Renal cortical epithelial cell (primary cell): ENCODE results near the gene CLN5. TPM values are rescaled to one million over a fixed set of nuclear protein-coding genes. Genes with fewer than 3 reads are reported as not detected.
"Not testable (repeated sequence)": the region's sequence is repeated elsewhere in the genome, so short reads cannot be mapped to it uniquely, and the experiment has no call there.

Experiments used
- DNase-seq: peaks from one replicate; pipeline ENCODE4 v3.0.0-alpha.2; 2011; ENCODE audit warnings: low read depth
- total RNA-seq: library from RNA; depleted of rRNA; stranded (reverse); fragments of >200 nt; gene quantifications from 2 replicates; pipeline ENCODE4 v1.2.3, GENCODE V29; 2014

Gene CLN5
- total RNA-seq, 1 donor from 2014 or later: 62.4 TPM

DNA sequence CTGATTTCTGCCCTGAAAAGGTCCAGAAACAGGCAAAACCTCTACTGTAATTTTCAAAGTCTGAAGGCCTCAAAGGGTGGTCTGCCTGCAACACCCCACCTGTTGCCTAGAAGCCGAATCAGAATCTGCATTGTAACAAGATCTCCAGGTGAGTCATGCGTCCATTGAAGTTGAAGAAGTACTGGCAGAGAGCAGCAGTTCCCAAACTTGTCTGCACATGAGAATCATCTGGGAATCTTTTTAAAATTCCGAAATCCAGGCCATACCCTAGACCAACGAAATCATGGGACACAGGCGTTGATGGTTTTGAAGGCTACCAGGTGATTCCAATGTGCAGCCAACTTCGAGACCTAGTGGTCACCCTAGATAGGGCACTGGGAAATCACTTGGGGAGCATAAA is 16.0 kb upstream of the CLN5 start:
- no peak for DNase-seq

DNA sequence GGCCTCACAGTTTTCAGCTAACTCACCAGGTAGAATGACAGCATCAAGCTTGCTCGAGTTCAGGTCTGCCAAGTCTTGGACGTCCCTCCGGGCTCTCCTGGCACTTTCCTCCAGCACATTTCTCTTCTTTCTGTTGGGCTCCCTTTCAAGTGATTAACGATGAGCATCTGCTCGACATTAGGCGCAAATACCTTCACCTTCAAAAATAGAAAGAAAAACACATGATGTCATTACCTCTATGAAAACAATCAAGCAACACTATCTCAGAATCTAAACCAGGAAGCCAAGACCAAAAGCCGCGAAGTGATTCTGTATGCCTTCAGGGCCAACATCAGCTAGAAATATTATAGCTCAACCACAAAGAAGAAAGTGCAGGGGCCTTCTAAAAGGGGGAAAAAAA is 15.4 kb upstream of the CLN5 start:
- peak; percentile 41 for DNase-seq

GRCh38 chr13:76976929-76977328 is 15.0 kb upstream of the CLN5 start:
- DNase-seq: no peak

DNA sequence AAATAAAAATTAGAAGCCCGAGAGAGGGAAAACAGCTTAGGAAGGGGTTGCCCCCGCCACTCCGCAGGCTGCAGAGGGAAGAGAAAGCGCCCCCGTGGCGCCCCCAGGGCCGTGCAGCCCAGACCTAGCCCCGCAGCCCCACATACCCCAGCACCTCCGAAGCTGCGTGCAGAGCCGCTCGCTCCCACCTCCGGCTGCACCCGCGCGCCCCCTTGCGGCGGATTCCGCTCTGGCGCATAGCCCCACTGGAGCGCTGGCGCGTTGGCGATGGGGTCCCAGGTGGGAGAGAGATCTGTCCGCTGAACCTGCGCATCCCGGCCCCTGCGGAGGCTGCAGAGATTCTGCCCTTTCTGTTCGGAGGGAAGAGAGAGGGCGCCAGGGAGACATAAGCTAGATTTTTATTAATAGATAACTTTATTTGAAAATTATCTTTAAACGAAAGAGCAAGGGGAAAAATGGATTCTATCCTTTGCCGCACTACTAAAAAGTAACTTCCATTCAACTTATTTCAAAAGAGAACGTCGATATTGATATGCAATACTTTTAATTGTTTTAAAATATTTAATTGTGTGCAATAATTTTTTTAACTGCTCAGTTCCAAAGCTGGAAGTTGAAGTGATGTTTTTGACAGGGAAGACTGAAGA is 11.7 kb upstream of the CLN5 start:
- DNase-seq: no peak

DNA sequence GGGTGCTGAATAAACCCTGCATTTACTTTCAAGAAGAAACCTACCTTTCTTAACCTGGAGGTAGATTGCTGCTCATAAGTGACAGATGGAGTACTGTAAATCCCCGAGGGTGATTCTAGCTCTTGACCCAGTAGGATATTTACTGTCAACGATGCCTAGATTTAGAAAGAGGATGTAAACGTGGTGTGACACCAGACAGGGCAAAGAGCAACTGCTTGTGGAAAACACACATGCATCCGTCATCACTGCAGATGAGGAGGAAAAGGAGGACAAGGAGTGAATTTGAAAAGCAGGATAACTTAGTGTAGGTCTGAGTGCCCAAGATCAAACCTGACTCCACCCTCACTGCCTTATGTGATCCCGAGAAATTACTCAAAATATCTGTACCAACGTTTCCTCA is 9.8 kb upstream of the CLN5 start:
- DNase-seq: no peak

DNA sequence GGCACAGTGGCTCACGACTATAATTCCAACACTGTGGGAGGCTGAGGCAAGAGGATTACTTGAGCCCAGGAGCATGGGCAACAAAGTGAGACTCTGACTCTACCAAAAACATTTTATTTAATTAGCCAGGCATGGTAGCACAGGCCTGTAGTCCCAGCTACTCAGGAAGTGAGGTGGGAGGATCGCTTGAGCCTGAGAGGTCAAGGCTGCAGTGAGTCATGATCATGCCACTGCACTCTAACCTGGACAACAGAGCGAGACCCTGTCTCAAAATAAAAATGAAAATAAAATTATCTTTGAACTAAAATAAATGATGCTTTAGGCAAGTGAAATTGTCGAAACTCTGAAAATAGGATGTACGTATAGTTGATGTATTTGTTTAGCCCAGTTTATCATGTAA is 8.2 kb upstream of the CLN5 start:
- DNase-seq: no peak

GRCh38 chr13:76991432-76991795 is 467 bp upstream of the CLN5 start:
- no peak for DNase-seq

DNA sequence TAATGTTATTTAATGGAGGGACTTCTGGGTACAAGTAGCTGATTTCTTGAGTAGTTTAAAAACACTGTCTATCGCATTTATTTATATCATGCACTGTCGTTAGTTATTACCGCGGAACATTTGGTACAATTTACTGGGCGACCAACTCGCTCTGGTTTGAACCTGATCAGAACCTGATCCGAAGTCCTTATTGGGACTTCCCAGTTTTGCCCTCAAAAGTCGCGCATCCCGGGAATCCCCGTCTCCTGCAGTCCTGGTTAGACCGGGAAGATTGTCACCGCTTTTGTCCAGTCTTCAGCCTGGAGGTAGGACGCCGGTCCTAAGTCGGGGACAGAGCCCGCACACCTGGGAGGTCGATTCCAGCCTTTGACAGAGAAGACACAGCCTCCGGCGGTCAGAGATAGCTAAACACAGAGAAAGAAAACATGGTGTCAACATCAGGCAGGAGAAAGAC is 694 bp downstream of the CLN5 start:
- peak; percentile 40 for DNase-seq

DNA sequence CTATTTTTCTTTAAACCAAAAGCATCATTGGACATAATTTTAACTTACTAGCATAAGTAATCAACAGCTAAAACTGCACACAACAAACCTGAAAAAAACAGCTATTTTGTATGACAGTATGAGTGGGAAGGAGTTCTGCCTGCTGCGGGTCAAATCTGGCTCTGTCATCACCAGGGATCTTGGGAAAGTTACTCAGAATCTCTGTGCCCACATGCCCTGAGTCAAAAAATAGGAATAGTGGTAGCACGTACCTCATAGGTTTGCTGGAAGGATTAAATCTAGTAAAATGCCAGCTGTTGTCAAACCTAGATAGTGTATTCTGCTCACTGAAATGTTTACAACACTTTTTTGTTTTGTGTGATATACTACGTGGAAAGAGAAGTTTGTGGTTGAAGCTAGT is 1.1 kb downstream of the CLN5 start:
- no peak for DNase-seq

- no peak for DNase-seq
Measured at GRCh38 chr13:76993473-76993872, 1.6 kb downstream of the CLN5 start.

- no peak for DNase-seq
Measured at GRCh38 chr13:76994281-76994680, 2.4 kb downstream of the CLN5 start.

GRCh38 chr13:77000475-77000874 is 8.6 kb downstream of the CLN5 start:
- no peak for DNase-seq

GRCh38 chr13:77001540-77001939 is 9.7 kb downstream of the CLN5 start:
- no peak for DNase-seq

DNA sequence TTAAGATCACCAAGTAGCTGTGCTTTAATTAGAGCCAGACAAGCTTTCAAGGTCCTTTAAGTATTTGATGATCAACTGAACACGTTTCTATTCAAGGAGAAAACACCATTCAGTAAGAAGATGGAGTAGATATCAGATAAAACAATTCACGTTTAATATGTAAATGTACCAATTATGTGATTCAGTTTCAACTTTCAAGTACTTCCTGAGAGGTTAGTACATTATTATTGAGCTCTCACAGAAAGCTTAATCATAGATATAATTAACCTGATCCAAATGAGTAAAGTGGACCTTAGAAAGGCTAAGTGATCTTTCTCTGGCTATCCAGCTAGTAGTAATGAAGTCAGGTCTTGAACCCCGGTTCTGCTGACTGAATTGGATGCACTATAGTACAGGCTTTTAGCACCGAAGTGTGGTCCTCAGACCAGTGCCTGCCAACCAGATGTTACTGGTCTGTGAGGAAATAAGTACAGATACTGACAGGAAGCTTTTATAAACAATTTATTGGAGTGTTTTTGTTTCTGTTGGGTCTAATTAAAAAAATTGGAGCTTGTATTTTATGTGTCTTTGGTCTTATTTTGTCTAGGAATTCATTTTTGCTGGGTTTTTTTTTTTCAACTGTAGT is 10.2 kb downstream of the CLN5 start:
- DNase-seq: no peak

- DNase-seq: peak; percentile 61
Measured at GRCh38 chr13:77002590-77003190, 10.8 kb downstream of the CLN5 start.

GRCh38 chr13:77008337-77008736 is 16.5 kb downstream of the CLN5 start:
- DNase-seq: not testable (repeated sequence)

DNA sequence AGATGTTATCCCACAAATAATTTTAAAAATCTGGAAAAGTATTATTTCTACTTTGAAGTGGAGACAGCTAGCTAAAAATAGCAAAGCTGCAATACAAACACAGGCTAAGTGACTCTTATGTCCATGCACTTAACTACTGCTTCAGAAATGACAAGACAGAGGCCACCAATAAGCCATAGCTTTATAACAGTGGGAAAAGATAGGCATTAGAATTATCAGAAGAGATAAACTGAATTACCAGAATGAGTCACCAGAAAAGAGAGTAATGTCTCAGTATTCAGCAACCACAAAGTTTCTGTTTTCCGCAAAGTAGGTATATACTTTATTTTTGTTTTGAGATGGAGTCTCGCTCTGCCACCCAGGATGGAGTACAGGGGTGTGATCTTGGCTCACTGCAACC is 17.1 kb downstream of the CLN5 start:
- no peak for DNase-seq

DNA sequence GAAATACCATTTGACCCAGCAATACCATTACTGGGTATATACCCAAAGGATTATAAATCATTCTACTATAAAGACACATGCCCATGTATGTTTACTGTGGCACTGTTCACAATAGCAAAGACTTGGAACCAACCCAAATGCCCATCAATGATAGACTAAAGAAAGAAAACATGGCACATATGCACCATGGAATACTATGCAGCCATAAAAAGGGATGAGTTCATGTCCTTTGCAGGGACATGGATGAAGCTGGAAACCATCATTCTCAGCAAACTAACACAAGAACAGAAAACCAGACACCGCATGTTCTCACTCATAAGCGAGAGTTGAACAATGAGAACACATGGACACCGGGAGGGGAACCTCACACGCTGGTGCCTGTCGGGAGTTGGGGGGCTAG is 17.8 kb downstream of the CLN5 start:
- not testable (repeated sequence) for DNase-seq

DNA sequence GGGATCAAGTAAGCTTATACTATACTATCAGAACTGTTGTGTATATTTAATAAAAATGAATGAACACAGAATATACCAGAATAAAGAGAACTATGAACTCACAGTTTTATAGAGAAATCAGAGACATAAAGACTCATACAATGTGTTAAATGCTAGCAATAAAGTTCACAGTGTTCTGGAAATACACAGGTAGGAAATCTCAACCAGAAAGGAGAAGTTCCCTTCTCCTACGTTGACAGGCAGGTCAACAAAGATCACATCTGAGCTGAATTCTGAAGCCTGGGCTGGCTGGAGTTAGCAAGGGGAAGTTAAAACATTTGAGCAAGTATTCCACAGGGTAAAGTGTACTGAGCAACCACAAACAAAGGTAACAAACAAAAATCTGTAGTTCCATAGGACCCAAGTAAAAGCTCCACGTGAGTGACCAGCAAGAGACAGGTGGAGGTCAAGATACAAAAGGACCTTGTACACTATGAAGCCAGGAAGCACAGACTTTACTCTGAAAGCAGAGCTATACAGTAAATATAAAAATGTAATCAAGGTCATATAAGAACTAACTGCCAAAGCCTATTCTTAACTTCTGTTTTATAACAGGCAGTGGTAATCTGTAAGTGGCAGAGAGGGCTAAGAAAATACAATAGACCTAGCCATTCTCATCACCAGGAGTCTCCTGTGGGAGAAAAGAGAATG is 22.1 kb downstream of the CLN5 start:
- DNase-seq: no peak

DNA sequence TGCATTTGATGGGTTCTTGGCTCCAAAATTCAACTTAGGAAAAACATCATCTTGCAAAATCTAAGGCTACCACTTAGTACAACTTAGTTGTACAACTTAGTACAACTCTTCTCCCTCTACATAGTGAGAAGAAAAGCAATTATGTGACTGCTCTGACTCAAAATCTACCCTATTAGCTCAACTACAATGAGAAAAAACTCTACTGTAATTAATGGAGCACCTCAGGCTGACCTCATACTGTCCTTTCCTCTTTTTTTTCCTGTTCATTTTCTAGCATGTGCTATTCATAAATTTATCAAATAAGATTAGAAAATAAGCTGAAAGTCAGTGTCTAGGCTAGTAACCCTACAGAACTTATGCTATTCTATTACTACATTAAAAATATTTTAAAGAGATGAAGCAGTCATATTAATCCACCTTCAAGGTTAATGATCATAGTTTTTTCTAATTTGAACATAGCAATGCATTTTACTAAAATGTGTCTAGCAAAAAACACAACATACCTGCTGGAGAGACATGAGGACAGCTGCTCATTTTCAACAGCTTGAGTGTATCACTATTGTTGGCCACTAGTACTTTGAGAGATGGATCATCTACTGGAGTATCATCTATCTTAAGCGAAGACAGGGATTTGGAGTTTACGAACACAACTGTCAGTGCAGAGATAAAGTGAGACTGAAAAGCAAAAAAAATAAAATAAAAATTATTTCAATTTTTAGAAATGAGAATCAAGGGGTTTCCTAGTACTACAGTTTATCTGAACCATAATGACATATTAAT is 23.2 kb downstream of the CLN5 start:
- no peak for DNase-seq

GRCh38 chr13:77016251-77016812 is 24.5 kb downstream of the CLN5 start:
- peak; percentile 72 for DNase-seq
